K562 (cell line): Measurements from ENCODE around the gene ZNF350. TPM values are rescaled to one million over a fixed set of nuclear protein-coding genes. Genes with fewer than 3 reads are reported as not detected.

Experiments
- ARNT ChIP-seq, 2 experiments: fragments of 450-650 bp; IDR thresholded peaks; 2 replicates each; pipeline ENCODE4 v1.6.1; 2016; ENCODE audit warnings: mild to moderate bottlenecking in 1 of 2
- GABPB1 ChIP-seq: sonication (generic); formaldehyde crosslinking; IDR thresholded peaks from 2 replicates; pipeline ENCODE4 v1.8.0; 2022; ENCODE audit warnings: mild to moderate bottlenecking, missing genetic modification reagents
- MEF2D ChIP-seq: conservative IDR thresholded peaks from 2 replicates; pipeline ENCODE4 v1.6.1; 2016; ENCODE audit warnings: low read depth, missing genetic modification characterization, missing compliant biosample characterization
- RBM34 ChIP-seq: fragments of 200-400 bp; formaldehyde crosslinking; IDR thresholded peaks from 2 replicates; pipeline ENCODE4 v1.6.1; 2018; ENCODE audit warnings: low read length, borderline replicate concordance; ENCODE audit not compliant: insufficient read depth
- RFX5 ChIP-seq: IDR thresholded peaks from 2 replicates; pipeline ENCODE4 v1.6.1; 2011; ENCODE audit warnings: low read depth, mild to moderate bottlenecking, improper control_type of control experiment, low read length
- SLC30A9 ChIP-seq: fragments of 250-450 bp; sonication (Bioruptor Pico); IDR thresholded peaks from 2 replicates; pipeline ENCODE4 v1.8.0; 2022; ENCODE audit warnings: mild to moderate bottlenecking, moderate library complexity
- TAF15 ChIP-seq: fragments of 200-400 bp; formaldehyde crosslinking; IDR thresholded peaks from 2 replicates; pipeline ENCODE4 v1.6.1; 2017; ENCODE audit warnings: mild to moderate bottlenecking, low read depth, low read length, moderate library complexity
- TEAD1 ChIP-seq, 2 experiments: fragments of 450-650 bp in 1 of 2; sonication (generic) in 1 of 2; formaldehyde crosslinking; IDR thresholded peaks; 2 replicates each; pipeline versions ENCODE4 v1.4.0 to v1.8.0; 2020 to 2022; ENCODE audit warnings: mild to moderate bottlenecking in 2 of 2, missing genetic modification reagents in 1 of 2
- ZNF134 ChIP-seq: fragments of 250-450 bp; sonication (Bioruptor Pico); conservative IDR thresholded peaks from 2 replicates; pipeline ENCODE4 v1.4.0; 2020
- ZNF695 ChIP-seq: fragments of 450-650 bp; formaldehyde crosslinking; IDR thresholded peaks from 2 replicates; pipeline ENCODE4 v1.4.0; 2020; ENCODE audit warnings: mild to moderate bottlenecking, moderate library complexity
- ZZZ3 ChIP-seq: fragments of 450-650 bp; IDR thresholded peaks from 2 replicates; pipeline ENCODE4 v1.6.1; 2016; ENCODE audit warnings: antibody characterized with exemption, mild to moderate bottlenecking, moderate library complexity
- polyA plus RNA-seq, 8 experiments: library from polyadenylated mRNA; depleted of rRNA in 4 of 8; stranded (reverse) in 5 of 8; unstranded in 3 of 8; fragments of >200 nt; fragmentation: Nextera tagmentation in 2 of 8; fragmentation: Illumina TruSeq in 1 of 8; extraction: Ambion mirVana in 2 of 8; extraction: Trizol in 1 of 8; gene quantifications; 2 replicates each; pipeline versions ENCODE4 v1.2.1 to v1.2.3, GENCODE V29; 2011 to 2014; ENCODE audit warnings: inconsistent platforms in 1 of 8, missing spikeins in 1 of 8
- total RNA-seq, 7 experiments: library from RNA; depleted of rRNA in 6 of 7; stranded (reverse); fragments of >200 nt in 6 of 7; fragmentation: Illumina TruSeq in 2 of 7; extraction: Trizol in 2 of 7; gene quantifications; 2 replicates each; pipeline versions ENCODE4 v1.2.1 to v1.2.3, GENCODE V29; 2011 to 2021; ENCODE audit warnings: low replicate concordance in 1 of 7
- TF ChIP-seq, protein P1 (sequence below): sonication (generic); formaldehyde crosslinking; IDR thresholded peaks from 2 replicates; pipeline ENCODE4 v1.8.0; 2022; ENCODE audit warnings: mild to moderate bottlenecking, missing genetic modification reagents, borderline replicate concordance
- TF ChIP-seq, protein P2 (sequence below): fragments of 200-600 bp; sonication (generic); IDR thresholded peaks from one replicate; pipeline ENCODE4 v1.6.1; 2012; ENCODE audit warnings: mild to moderate bottlenecking, low read depth, low read length, inconsistent platforms

Gene ZNF350
- total and polyA plus RNA-seq, 9 of the 15 experiments (the other 6 are each of a cell fraction or from before 2014, with no cell fraction given) = 1.7 to 4.8 (median 2.9) TPM

DNA sequence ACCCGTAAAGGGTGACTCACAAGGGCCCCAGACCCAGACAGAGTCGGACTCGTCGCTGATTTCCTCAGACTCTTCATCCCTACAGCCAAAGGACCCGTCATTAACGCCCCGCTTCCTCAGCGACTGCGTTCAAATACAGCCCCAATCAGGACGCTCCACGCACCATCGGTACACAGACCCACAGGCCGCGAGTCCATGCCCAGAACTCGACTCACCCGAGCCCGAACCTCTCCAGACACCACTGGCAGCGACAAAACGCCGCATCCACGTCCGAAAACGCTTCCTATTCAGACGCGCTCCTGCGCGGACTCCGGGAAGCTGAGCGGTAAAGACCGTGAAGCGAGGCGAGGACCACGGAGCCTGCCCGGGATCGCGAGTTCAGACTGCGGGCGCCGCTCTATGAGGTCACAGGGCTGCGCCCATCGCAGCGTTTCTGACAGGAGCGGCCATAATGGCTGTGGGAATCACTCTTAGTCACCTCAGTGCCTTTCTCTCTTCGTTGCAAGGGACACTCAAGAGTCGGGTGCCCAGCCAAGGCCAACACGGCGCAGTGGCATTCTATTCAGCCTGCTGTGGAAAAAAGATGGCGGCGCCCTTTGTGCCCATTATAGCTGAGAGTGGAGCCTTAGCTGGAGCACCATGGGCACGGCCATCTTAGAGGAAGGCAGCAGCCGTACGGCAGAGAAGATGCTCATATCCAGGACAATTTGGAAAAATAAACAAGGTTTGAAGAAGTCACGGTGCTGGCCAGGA, 41.6 kb upstream of the ZNF350 start, which contains the start of gene ZNF614 (continued):
- TF ChIP-seq, protein P1, sequence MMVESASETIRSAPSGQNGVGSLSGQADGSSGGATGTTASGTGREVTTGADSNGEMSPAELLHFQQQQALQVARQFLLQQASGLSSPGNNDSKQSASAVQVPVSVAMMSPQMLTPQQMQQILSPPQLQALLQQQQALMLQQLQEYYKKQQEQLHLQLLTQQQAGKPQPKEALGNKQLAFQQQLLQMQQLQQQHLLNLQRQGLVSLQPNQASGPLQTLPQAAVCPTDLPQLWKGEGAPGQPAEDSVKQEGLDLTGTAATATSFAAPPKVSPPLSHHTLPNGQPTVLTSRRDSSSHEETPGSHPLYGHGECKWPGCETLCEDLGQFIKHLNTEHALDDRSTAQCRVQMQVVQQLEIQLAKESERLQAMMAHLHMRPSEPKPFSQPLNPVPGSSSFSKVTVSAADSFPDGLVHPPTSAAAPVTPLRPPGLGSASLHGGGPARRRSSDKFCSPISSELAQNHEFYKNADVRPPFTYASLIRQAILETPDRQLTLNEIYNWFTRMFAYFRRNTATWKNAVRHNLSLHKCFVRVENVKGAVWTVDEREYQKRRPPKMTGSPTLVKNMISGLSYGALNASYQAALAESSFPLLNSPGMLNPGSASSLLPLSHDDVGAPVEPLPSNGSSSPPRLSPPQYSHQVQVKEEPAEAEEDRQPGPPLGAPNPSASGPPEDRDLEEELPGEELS (CRISPR knock-in tag) = 0 out of 2 replicates have a peak, but pooled peaks have one; percentile 62
- no peak for TF ChIP-seq RFX5
- no peak for TF ChIP-seq ZNF695 (CRISPR knock-in tag)
- TF ChIP-seq RBM34 = no peak
- TF ChIP-seq MEF2D (tag) = peak; percentile 73; the same call in 1 of the 2 replicates
- TF ChIP-seq ZZZ3 = no peak
- no peak for TF ChIP-seq SLC30A9 (CRISPR knock-in tag)
- TF ChIP-seq, protein P2, sequence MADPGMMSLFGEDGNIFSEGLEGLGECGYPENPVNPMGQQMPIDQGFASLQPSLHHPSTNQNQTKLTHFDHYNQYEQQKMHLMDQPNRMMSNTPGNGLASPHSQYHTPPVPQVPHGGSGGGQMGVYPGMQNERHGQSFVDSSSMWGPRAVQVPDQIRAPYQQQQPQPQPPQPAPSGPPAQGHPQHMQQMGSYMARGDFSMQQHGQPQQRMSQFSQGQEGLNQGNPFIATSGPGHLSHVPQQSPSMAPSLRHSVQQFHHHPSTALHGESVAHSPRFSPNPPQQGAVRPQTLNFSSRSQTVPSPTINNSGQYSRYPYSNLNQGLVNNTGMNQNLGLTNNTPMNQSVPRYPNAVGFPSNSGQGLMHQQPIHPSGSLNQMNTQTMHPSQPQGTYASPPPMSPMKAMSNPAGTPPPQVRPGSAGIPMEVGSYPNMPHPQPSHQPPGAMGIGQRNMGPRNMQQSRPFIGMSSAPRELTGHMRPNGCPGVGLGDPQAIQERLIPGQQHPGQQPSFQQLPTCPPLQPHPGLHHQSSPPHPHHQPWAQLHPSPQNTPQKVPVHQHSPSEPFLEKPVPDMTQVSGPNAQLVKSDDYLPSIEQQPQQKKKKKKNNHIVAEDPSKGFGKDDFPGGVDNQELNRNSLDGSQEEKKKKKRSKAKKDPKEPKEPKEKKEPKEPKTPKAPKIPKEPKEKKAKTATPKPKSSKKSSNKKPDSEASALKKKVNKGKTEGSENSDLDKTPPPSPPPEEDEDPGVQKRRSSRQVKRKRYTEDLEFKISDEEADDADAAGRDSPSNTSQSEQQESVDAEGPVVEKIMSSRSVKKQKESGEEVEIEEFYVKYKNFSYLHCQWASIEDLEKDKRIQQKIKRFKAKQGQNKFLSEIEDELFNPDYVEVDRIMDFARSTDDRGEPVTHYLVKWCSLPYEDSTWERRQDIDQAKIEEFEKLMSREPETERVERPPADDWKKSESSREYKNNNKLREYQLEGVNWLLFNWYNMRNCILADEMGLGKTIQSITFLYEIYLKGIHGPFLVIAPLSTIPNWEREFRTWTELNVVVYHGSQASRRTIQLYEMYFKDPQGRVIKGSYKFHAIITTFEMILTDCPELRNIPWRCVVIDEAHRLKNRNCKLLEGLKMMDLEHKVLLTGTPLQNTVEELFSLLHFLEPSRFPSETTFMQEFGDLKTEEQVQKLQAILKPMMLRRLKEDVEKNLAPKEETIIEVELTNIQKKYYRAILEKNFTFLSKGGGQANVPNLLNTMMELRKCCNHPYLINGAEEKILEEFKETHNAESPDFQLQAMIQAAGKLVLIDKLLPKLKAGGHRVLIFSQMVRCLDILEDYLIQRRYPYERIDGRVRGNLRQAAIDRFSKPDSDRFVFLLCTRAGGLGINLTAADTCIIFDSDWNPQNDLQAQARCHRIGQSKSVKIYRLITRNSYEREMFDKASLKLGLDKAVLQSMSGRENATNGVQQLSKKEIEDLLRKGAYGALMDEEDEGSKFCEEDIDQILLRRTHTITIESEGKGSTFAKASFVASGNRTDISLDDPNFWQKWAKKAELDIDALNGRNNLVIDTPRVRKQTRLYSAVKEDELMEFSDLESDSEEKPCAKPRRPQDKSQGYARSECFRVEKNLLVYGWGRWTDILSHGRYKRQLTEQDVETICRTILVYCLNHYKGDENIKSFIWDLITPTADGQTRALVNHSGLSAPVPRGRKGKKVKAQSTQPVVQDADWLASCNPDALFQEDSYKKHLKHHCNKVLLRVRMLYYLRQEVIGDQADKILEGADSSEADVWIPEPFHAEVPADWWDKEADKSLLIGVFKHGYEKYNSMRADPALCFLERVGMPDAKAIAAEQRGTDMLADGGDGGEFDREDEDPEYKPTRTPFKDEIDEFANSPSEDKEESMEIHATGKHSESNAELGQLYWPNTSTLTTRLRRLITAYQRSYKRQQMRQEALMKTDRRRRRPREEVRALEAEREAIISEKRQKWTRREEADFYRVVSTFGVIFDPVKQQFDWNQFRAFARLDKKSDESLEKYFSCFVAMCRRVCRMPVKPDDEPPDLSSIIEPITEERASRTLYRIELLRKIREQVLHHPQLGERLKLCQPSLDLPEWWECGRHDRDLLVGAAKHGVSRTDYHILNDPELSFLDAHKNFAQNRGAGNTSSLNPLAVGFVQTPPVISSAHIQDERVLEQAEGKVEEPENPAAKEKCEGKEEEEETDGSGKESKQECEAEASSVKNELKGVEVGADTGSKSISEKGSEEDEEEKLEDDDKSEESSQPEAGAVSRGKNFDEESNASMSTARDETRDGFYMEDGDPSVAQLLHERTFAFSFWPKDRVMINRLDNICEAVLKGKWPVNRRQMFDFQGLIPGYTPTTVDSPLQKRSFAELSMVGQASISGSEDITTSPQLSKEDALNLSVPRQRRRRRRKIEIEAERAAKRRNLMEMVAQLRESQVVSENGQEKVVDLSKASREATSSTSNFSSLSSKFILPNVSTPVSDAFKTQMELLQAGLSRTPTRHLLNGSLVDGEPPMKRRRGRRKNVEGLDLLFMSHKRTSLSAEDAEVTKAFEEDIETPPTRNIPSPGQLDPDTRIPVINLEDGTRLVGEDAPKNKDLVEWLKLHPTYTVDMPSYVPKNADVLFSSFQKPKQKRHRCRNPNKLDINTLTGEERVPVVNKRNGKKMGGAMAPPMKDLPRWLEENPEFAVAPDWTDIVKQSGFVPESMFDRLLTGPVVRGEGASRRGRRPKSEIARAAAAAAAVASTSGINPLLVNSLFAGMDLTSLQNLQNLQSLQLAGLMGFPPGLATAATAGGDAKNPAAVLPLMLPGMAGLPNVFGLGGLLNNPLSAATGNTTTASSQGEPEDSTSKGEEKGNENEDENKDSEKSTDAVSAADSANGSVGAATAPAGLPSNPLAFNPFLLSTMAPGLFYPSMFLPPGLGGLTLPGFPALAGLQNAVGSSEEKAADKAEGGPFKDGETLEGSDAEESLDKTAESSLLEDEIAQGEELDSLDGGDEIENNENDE = no peak
- no peak for TF ChIP-seq TAF15
- peak; percentile 78 for TF ChIP-seq GABPB1 (CRISPR knock-in tag)
- no peak for TF ChIP-seq ARNT (IDR thresholded peaks at IDR 0.05)
- TF ChIP-seq ZNF134 (CRISPR knock-in tag) = peak; percentile 60
- peak; percentile 22 to 44; a peak in 1 of 4 replicates for TF ChIP-seq TEAD1 (CRISPR knock-in tag; IDR thresholded peaks at IDR 0.05)
